Sciatic nerve (tissue), 2 donors: Measurements from ENCODE around the gene ID3. TPM values are rescaled to one million over a fixed set of nuclear protein-coding genes. Genes with fewer than 3 reads are reported as not detected.

Experiments used
- ATAC-seq: fragments of 200-7000 bp; cut with Tn5 transposase; one replicate; pipeline ENCODE4 v1.9.1; 2020; ENCODE audit warnings: mild to moderate bottlenecking, moderate library complexity
- DNase-seq: peaks from one replicate; pipeline ENCODE4 v3.0.0-alpha.2; 2020; ENCODE audit warnings: low spot score
- intact Hi-C: fragments of 100-400 bp; cut with DNase I; formaldehyde crosslinking; loops from one replicate; pipeline ENCODE4 v1.14.2; 2022
- total RNA-seq: library from RNA; stranded (reverse); fragmentation: NEBNext Ultra II Directional; extraction: Animal tissue kit (Norgen Biotek cat#: 25700); gene quantifications from one replicate; pipeline ENCODE4 v1.2.1, GENCODE V29; 2021
- donor health status: DM: no; HTN: no; CAD: no.
- donor health status: DM: no; HTN: no; CAD: no.

The ID3 gene
- total RNA-seq, 1 donor from 2014 or later: 289 TPM

DNA sequence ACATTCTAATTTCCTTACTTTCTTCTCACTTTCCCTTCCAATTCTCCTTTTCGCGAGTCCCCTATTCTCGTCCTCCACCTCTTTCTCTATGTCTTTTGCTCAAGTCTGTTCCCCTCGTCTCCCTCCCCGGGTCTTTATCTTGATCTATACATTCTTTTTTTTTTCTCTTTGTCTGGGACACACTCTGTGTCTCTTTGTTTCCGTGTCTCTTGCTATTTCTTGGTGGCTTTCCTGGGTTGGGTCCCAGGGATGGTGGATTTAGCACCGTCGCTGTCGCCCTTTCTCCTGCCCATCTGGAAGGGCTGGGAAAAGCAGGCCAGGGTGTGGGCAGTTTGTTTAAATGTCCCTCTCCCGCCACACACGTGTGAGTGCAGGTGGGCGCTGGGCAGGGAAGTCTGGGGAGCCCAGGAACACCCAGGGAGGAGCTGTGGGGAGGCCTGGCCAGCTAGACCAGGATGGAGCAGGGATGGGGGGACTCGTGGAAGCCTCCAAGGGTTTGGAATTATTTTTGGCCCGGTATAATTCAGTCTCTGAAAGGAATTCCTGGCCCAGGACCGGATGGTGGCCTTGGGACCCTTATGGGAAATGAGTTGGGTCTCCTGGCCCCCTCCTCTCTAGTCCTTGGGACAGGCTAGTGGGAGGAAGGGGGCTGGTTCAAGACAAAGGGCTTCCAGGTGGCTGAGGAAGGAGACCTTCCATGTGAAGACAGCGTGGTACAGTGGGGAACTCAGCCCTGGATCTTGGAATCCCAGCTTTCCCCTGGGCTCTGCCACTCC is 9.5 kb upstream of the ID3 start:
- peak; percentile 54 for ATAC-seq
- no peak for DNase-seq
- intact Hi-C loops: no loop called here

- intact Hi-C loops: no loop called here
- DNase-seq: peak; percentile 84
- peak; percentile 21 for ATAC-seq
Measured at GRCh38 chr1:23567996-23568607, 8.8 kb upstream of the ID3 start.

- ATAC-seq: peak; percentile 5
- no peak for DNase-seq
- intact Hi-C loops: no loop called here
Measured at GRCh38 chr1:23567629-23567995, 8.3 kb upstream of the ID3 start.

DNA sequence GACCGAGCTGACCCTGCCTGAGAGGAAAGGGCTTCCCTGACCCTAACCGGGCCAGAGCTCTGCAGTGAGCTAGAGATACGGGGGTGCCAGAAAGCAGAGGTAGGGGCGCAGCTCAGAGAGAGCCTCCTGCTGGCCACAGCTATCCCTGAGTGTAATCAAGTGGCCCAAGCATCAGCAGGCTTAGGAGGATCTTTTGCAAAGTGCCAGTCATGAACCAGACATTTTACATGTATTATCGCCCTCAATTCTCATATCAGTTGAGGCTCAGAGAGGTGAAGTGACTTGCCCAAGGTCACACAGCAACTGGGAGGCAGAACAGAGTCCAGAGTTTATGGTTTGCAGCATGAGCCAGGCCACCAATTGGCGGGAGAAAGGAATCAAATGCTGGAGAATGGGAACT is 7.0 kb upstream of the ID3 start:
- DNase-seq: no peak
- no peak for ATAC-seq

DNA sequence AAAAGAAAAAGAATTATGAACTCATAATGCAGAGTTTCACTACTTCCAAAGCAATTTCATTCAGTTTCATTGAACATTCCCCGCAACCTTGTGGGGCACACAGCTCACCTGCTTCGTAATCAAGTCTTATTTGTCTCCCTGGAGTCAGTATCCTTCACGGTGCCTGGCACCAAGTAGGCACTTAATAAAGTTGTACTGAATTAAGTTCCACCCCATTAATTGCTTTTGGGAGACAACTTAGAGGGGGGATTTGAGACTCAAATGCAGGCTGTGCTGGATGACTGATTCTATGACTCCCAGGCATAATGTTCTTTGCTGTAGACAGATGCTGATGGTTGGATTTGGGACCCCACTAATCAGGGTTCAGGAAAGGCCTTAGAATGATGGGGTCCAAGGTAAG is 6.5 kb upstream of the ID3 start:
- no peak for DNase-seq
- intact Hi-C loops: no loop called here
- no peak for ATAC-seq

More for the DNA sequence above, 7.0 kb upstream of the ID3 start:
- intact Hi-C loops: no loop called here

- DNase-seq: no peak
- intact Hi-C loops: no loop called here
Measured at GRCh38 chr1:23564529-23565122, 5.3 kb upstream of the ID3 start.

GRCh38 chr1:23563755-23564374 is 4.6 kb upstream of the ID3 start:
- no peak for ATAC-seq
- intact Hi-C loops: no loop called here
- DNase-seq: no peak

More at GRCh38 chr1:23564529-23565122, 5.3 kb upstream of the ID3 start:
- no peak for ATAC-seq

DNA sequence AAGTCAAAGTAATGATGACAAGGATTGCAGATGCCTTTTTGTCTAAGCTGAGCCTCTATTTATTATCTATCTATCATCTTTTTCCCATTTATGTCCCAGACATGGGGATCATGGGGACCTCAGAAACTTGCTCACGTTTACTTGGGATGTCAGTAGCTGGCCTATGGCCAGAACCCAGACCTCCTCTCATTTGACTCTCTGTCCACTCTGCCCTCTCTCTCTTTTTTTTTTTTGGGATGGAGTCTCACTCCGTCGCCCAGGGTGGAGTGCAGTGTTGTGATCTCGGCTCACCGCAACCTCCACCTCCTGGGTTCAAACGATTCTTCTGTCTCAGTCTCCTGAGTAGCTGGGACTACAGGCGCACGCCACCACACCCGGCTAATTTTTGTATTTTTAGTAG is 3.7 kb upstream of the ID3 start:
- intact Hi-C loops: no loop called here
- DNase-seq (no peak), ATAC-seq (no peak)

- DNase-seq (peak; percentile 97), ATAC-seq (peak; percentile 89)
- intact Hi-C loops: no loop called here
Measured at GRCh38 chr1:23562137-23562876, 3.0 kb upstream of the ID3 start.

DNA sequence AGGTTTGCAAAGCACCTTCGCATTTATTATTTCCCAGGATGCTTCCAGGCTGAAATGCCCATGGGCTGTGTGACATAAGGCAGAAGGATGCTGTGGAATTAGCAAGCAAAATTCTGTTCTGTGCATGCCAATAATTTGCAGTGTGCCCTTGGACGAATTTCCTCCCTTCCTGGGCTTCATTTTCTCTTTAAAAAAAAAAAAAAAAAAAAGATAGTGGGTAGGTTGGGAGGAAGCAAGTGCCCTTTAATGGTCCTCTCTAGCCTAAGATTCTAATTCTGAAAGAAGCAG is 2.5 kb upstream of the ID3 start:
- intact Hi-C loops: no loop called here
- ATAC-seq (no peak), DNase-seq (no peak)

DNA sequence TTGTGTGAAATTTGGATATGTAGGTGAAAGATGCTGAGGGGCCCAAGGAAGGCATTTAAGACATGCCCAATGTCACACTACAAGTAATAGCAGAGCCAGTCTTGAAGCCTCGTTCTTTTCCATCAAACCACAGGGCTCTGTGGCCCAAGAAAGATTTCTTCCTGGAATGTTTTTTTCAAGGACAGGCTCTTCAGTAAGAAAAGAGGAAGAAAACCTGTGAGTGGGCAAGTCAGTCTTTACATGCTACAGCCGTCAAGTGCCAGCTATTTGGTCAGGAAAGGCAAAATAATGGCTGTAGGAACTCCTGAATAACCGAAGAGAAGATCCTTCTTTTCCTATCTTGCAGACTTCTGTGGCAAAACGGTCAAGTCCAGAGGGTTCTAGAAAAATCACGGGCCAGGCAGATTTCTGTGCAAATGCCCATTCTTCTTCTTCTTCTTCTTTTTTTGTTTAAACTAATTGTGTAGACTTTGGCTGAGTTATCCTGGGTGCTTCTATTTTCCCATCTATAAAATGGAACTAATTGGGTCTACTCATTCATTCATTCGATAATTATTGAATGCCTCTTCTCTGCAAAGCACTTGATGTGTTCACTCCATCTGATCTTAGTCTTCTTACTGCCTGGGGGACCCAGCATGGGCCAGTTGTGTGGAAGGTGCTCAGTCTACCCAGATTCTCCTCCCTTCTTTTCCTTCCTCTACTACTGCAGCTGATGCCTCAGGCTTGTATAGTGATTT is 1.9 kb upstream of the ID3 start:
- ATAC-seq (no peak), DNase-seq (no peak)
- intact Hi-C loops: no loop called here

DNA sequence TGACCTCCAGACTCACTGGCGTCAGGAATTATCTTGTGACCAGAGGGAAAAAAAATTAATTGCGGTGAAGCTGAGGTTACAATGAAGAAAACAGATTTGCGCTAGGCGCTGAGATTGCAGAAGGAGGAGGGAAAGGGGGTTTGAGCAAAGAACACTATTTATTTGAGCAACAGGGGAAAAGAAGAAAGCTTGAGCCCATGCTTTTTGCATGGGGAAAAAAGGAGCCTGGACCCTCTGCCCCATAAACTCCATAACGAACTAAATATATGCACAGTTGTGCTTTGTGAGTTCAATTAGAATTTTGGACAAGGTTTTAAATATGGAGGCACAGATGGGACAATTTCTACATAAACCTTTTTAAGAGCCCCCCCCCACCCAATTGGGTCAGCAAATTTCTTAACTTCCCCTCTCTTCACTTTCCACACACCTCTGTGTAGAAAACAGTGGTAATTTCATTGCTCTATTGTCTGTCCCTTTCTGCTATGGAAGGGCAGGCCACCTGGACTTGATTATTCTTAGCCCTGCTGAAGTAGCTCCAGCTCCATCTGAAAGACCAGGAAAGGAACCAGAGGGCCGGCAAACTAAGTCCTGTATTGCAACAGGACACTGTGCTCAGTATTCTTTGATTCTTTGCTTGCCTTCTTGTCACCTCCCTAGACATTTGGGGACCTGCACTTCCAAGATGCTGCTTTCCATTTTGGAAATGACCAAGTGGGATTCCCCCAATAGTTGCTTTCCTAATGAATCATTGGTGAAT is 862 bp upstream of the ID3 start:
- no peak for DNase-seq
- peak; percentile 13 for ATAC-seq
- intact Hi-C loops: no loop called here

DNA sequence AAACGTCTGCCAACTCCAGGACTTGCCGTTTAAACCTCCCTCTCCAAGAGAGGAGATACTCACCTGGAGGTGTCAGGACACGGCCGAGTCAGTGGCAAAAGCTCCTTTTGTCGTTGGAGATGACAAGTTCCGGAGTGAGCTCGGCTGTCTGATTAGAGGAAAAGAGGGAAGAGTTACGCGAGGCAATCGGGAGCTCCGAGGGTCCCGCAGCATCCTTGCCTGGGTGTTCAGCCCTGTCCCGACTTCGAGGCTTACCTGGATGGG is 497 bp downstream of the ID3 start:
- DNase-seq: no peak
- intact Hi-C loops: no loop called here
- ATAC-seq: no peak

DNA sequence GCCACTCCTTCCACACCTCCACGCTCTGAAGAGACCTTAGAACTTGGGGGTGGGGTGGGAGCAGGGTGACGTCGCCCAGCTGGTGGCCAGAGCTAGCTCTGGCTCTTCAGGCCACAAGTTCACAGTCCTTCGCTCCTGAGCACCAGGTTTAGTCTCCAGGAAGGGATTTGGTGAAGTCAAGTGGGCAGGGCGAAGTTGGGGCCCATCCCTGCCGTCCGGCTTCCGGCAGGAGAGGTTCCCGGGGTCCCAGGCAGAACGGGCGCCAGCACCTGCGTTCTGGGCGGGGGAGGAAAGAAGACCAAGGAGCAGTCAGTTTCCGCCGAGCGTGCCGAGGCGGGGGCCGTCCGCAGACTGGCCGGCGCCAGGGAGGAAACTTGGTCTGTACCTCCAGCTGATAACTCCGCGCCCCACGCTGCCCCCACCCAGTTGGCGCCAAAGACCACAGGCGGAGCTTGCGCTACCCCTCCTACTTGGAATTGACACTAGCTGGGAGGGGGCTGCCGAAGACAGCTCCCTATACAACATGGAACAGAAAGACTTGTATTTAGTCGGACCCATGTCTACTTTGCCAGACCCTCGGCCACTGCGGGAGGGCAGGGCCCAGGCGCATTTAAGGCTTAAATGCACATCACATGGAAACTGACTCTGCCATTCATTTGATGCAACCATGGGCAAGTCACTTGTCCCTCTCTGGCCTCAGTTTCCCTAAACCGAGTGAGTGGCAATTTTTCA is 995 bp downstream of the ID3 start:
- intact Hi-C loops: no loop called here
- DNase-seq: peak; percentile 77
- no peak for ATAC-seq

GRCh38 chr1:23557471-23558124 is 1.7 kb downstream of the ID3 start:
- DNase-seq (no peak), ATAC-seq (no peak)
- intact Hi-C loops: no loop called here

- DNase-seq: no peak
- no peak for ATAC-seq
- intact Hi-C loops: no loop called here
Measured at GRCh38 chr1:23556635-23557470, 2.4 kb downstream of the ID3 start.
